Measurements from ENCODE around the gene SYCP2L. TPM values are rescaled to one million over a fixed set of nuclear protein-coding genes. Genes with fewer than 3 reads are reported as not detected.

SYCP2L gene
- total and polyA plus RNA-seq, 2 donors (not counting 1 experiment from before 2014, with no cell fraction given): 0.19 TPM; not detected in 1

- Mint-ChIP-seq H3K27ac (no peak overlapping the region), H3K4me3 (no peak overlapping the region), H3K27me3 (peaks cover 16% of the 10 kb centered on the region), H3K9me3 (ENCODE audit: insufficient read depth) (no peaks in the 10 kb centered on the region), H3K4me1 (no peaks in the 10 kb centered on the region)
- Histone ChIP-seq H3K27me3 (replicated peaks in 1 of 4; ENCODE audit: control extremely low read depth in 1 of 4, control insufficient read depth in 3 of 4, insufficient read depth in 4 of 4, low read length in 3 of 4) (peaks cover 0 to 6% (median 1%) of the 10 kb centered on the region in 4 experiments), H3K9ac (ENCODE audit: low read length) (no peak overlapping the region), H3K36me3 (replicated peaks in 1 of 2; ENCODE audit: control extremely low read depth in 1 of 2, control insufficient read depth in 1 of 2, extremely low read depth in 1 of 2, insufficient read depth in 2 of 2, low read length in 1 of 2) (no peaks in the 10 kb centered on the region), H3K4me2 (replicated peaks; ENCODE audit: low read depth, low read length, poor library complexity, severe bottlenecking) (no peak overlapping the region), H3K9me3 (ENCODE audit: control extremely low read depth in 1 of 3, control insufficient read depth in 2 of 3, insufficient read depth in 1 of 3, low read length in 2 of 3) (no peaks in the 10 kb centered on the region), H3K4me1 (ENCODE audit: control insufficient read depth in 2 of 2, insufficient read depth in 2 of 2, low read length in 2 of 2) (no peaks in the 10 kb centered on the region), H3K27ac (ENCODE audit: low read length in 2 of 2) (no peak overlapping the region), H4K20me1 (ENCODE audit: control insufficient read depth, insufficient read depth, low read length, poor library complexity, severe bottlenecking) (no peaks in the 10 kb centered on the region), H3K79me2 (ENCODE audit: control insufficient read depth, insufficient read depth, low read length) (no peaks in the 10 kb centered on the region), H3K4me3 (ENCODE audit: control extremely low read depth in 1 of 5, extremely low read depth in 1 of 5, insufficient read depth in 1 of 5, low read depth in 2 of 5, low read length in 4 of 5) (no peak overlapping the region), H2AFZ (ENCODE audit: insufficient read depth, low read depth, low read length, poor library complexity, severe bottlenecking) (no peak overlapping the region)
- TF ChIP-seq CTCF (IDR thresholded peaks at IDR 0.05) (no peak), EZH2 (IDR thresholded peaks at IDR 0.05; ENCODE audit: borderline replicate concordance, insufficient read depth, low read depth, low read length, poor library complexity, severe bottlenecking) (no peak)
- WGBS (ENCODE audit: insufficient coverage): no CpG with 5 or more reads among the region's 1 CpG
- CTCF ChIA-PET: no interaction called here
- no peak for ATAC-seq (ENCODE audit: low read depth)
- intact Hi-C loops (cut with micrococcal nuclease): no loop called here
- DNase-seq: no peak
- POLR2A ChIA-PET: no interaction called here
Measured at GRCh38 chr6:10945845-10946244, 59.0 kb downstream of the SYCP2L start.

GRCh38 chr6:10947966-10948365 is 61.1 kb downstream of the SYCP2L start:
- peaks cover 24% of the 10 kb centered on the region for H3K27me3 Mint-ChIP-seq
- intact Hi-C loops (cut with micrococcal nuclease): no loop called here
- DNase-seq (no peak), ATAC-seq (ENCODE audit: low read depth) (no peak)
- Histone ChIP-seq H3K27ac (ENCODE audit: low read length in 2 of 2) (no peak overlapping the region), H3K27me3 (replicated peaks in 1 of 4; ENCODE audit: control extremely low read depth in 1 of 4, control insufficient read depth in 3 of 4, insufficient read depth in 4 of 4, low read length in 3 of 4) (peaks cover 0 to 6% (median 1%) of the 10 kb centered on the region in 4 experiments), H3K9ac (ENCODE audit: low read length) (no peak overlapping the region), H2AFZ (ENCODE audit: insufficient read depth, low read depth, low read length, poor library complexity, severe bottlenecking) (no peak overlapping the region), H4K20me1 (ENCODE audit: control insufficient read depth, insufficient read depth, low read length, poor library complexity, severe bottlenecking) (no peaks in the 10 kb centered on the region), H3K79me2 (ENCODE audit: control insufficient read depth, insufficient read depth, low read length) (no peaks in the 10 kb centered on the region), H3K4me1 (ENCODE audit: control insufficient read depth in 2 of 2, insufficient read depth in 2 of 2, low read length in 2 of 2) (no peaks in the 10 kb centered on the region), H3K4me3 (ENCODE audit: control extremely low read depth in 1 of 5, extremely low read depth in 1 of 5, insufficient read depth in 1 of 5, low read depth in 2 of 5, low read length in 4 of 5) (no peak overlapping the region), H3K9me3 (ENCODE audit: control extremely low read depth in 1 of 3, control insufficient read depth in 2 of 3, insufficient read depth in 1 of 3, low read length in 2 of 3) (no peaks in the 10 kb centered on the region), H3K4me2 (replicated peaks; ENCODE audit: low read depth, low read length, poor library complexity, severe bottlenecking) (no peak overlapping the region), H3K36me3 (replicated peaks in 1 of 2; ENCODE audit: control extremely low read depth in 1 of 2, control insufficient read depth in 1 of 2, extremely low read depth in 1 of 2, insufficient read depth in 2 of 2, low read length in 1 of 2) (no peaks in the 10 kb centered on the region)
- no peak overlapping the region for H3K4me3 Mint-ChIP-seq
- ChIA-PET CTCF (interaction anchor here (1.1 kb wide), 1 partner anchor 121 kb away, joined by 3 read pairs; no protein-coding TSS in a partner anchor), POLR2A (no interaction called here)
- no peak overlapping the region for H3K27ac Mint-ChIP-seq
- WGBS (ENCODE audit: insufficient coverage): no CpG with 5 or more reads among the region's 5 CpGs
- H3K9me3 Mint-ChIP-seq (ENCODE audit: insufficient read depth): no peaks in the 10 kb centered on the region
- H3K4me1 Mint-ChIP-seq: no peaks in the 10 kb centered on the region
- TF ChIP-seq CTCF (IDR thresholded peaks at IDR 0.05): no peak
- TF ChIP-seq EZH2 (IDR thresholded peaks at IDR 0.05; ENCODE audit: borderline replicate concordance, insufficient read depth, low read depth, low read length, poor library complexity, severe bottlenecking): no peak

Data from B cell (primary cell).